PC-9 (cell line): ENCODE results near the gene ELANE.
"Not testable (repeated sequence)": the region's sequence is repeated elsewhere in the genome, so short reads cannot be mapped to it uniquely, and the experiment has no call there.

Experiments
- EZH2 ChIP-seq: fragments of 200-600 bp; sonication (generic); IDR thresholded peaks from 2 replicates; pipeline ENCODE4 v1.8.0; 2017; ENCODE audit warnings: antibody characterized with exemption, low read depth
- TF ChIP-seq, protein P1 (sequence below): fragments of 200-600 bp; sonication (generic); conservative IDR thresholded peaks from 2 replicates; pipeline ENCODE4 v1.6.1; 2017; ENCODE audit warnings: mixed run types, antibody characterized with exemption, mild to moderate bottlenecking, moderate library complexity

DNA sequence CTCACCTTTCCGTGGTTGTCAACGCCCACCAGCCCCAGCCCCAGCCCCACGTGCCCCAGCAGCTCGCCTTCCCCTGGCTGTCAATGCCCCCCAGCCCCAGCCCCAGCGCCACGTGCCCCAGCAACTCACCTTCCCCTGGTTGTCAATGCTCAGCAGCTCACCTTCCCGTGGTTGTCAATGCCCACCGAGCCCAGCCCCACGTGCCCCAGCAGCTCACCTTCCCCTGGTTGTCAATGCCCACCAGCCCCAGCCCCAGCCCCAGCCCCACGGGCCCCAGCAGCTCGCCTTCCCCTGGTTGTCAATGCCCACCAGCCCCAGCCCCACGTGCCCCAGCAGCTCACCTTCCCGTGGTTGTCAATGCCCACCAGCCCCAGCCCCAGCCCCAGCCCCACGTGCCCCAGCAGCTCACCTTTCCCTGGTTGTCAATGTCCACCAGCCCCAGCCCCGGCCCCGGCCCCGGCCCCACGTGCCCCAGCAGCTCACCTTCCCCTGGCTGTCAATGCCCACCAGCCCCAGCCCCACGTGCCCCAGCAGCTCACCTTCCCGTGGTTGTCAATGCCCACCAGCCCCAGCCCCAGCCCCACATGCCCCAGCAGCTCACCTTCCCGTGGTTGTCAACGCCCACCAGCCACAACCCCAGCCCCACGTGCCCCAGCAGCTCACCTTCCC is 26.0 kb downstream of the ELANE start:
- TF ChIP-seq, protein P1, sequence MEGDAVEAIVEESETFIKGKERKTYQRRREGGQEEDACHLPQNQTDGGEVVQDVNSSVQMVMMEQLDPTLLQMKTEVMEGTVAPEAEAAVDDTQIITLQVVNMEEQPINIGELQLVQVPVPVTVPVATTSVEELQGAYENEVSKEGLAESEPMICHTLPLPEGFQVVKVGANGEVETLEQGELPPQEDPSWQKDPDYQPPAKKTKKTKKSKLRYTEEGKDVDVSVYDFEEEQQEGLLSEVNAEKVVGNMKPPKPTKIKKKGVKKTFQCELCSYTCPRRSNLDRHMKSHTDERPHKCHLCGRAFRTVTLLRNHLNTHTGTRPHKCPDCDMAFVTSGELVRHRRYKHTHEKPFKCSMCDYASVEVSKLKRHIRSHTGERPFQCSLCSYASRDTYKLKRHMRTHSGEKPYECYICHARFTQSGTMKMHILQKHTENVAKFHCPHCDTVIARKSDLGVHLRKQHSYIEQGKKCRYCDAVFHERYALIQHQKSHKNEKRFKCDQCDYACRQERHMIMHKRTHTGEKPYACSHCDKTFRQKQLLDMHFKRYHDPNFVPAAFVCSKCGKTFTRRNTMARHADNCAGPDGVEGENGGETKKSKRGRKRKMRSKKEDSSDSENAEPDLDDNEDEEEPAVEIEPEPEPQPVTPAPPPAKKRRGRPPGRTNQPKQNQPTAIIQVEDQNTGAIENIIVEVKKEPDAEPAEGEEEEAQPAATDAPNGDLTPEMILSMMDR, result not testable (repeated sequence)
- not testable (repeated sequence) for TF ChIP-seq EZH2
